Stimulated activated CD4-positive, alpha-beta T cell treated with anti-CD3 and anti-CD28 coated beads, Interleukin-4, amount 100 ng/mL, for 4 hours (primary cell): ENCODE data around the gene EPG5.
A peak's percentile ranks its signal among the peaks of the same experiment; 100 is the strongest.

ENCODE experiments used
- DNase-seq, 2 experiments: peaks; one replicate each; pipeline ENCODE4 v3.0.0-alpha.2; 2020

EPG5 gene

DNA sequence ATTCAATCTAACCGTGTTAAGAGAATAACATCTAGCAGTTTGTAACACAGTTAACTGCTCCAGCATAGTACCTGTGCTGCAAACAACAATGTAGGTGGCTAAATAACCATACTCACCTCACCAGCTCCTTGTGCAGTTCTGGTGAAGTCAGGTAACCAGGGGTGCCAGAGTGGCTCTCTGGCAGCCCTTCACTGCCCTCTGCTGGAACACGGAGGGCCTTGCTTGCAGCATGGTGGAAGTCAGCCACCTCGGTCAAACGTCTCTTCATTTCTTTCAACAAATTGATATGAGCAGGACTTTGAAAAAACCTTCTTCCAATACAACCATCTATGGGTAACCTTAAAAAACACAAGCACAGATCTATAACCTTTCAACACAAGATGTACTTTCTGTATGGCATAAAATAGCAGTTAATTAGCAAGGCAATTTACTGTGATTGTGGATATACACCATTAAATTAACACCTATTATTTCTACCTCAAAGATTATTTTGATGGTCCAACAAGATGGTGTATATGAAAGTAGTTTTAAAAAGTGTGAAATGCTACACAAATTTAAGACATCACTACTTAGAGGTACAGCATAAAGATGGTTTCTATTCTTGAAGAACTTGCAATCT lies 56.6 kb downstream of the EPG5 start:
- peak; percentile 62 for DNase-seq

DNA sequence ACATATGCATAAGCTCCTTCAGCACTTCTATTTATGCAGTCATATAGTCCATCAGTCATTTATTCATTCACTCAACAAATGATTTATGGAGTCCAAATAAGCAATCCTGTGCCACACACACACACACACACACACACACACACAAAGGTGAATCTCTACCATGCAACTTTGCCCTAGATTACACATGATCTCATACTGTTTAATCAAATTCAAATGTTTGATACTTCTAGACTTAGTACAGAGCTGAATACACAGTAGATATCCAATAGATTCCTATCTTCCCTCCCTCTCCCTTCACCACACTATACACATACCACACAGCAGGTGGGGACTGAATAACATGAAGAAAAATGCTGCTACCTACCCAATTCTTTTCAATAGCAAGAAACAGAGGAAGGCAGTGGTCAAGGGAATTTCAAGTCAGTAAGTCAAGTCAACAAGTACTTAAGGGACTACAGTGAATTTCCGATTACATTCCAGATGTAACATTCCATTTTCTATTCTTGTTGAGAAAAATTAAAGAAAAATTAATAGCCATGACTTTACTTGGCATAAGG lies 65.4 kb downstream of the EPG5 start:
- no peak for DNase-seq

DNA sequence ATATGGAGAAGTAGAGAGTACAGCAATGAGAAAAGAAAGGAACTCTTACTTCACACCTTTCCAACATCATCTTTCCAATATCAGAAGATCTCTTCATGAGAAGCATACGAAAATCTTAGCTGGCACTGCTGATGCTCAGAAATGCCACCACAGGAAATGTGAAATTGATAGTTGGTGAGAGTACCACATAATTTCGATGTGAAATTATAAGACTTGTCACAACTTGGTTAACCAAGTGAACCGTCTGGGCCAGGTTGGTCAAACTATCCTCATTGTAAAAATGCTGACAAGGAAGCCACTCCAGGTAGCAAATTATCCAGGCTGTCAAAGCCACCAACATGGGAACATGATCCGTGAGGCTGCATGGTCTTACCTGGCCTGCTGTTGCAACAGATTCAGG lies 66.5 kb downstream of the EPG5 start:
- no peak for DNase-seq

DNA sequence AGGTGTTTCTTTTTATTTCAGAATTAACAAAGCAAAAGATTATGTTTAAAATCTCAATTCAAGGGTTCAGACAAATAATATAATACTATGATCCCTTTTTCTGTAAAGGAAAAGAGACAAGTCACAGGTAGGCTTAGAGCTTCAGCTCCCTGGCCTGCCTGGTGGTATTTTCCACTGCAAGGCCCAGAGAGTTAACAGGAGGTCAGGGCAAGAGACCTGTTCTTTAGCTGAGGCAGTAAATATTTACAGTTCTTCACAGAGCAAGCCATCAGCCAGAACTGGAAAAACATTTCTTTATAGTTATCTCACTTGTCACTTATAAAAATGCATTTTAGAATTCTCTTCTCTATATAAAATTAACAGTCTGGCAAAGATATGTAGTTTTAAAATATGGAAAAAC lies 70.1 kb downstream of the EPG5 start:
- no peak for DNase-seq

DNA sequence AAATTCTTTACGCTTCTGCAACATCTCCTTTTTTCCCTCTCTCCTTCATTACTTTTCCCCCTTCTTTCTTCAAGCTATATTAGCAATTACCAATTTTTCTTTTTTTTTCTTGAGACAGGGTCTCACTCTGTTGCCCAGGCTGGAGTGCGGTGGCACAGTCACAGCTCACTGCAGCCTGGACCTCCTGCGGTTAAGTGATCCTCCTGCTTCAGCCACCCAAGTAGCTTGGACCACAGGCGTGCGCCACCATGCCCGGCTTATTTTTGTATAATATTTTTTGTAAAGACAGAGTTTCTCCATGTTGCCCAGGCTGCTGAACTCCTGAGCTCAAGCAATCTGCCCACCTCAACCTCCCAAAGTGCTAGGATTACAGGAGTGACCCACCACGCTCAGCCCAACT lies 70.7 kb downstream of the EPG5 start:
- no peak for DNase-seq

DNA sequence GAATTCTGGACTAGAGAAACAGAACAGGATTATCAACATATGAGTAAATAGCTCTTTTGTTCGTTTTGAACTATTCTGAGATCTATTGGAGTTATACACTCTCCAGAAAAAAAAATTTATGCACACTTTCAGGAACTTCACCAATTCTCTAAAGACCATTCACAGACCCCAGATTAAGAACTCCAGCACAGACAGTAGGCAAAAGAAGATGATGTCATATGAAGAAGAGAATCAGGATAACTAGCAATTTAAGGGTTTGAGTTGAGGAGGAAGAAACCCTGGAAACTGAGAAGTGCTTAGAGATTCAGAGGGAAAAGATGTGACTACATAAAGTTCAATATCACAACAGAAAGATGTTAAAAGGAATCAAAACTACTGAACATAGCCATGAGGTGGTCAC lies 71.8 kb downstream of the EPG5 start:
- no peak for DNase-seq

DNA sequence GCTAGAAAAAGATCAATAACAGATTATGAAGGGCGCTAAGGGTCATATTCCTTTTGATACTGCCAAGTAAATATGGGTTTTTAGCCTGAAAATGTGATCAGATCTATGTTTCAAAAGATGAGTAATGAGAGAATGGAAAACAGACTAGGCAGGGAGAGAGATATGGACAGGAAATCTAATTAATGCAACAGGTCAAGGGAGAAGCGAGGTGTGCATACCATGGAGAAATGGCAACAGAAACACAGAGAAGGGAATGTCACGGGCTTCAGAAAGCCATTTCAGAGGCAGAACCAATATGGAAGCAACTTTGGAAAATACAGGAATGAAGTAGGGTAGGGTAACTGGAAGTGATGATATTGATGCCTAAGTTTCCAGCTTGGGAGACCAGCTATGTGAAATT lies 72.3 kb downstream of the EPG5 start:
- DNase-seq, result no peak

DNA sequence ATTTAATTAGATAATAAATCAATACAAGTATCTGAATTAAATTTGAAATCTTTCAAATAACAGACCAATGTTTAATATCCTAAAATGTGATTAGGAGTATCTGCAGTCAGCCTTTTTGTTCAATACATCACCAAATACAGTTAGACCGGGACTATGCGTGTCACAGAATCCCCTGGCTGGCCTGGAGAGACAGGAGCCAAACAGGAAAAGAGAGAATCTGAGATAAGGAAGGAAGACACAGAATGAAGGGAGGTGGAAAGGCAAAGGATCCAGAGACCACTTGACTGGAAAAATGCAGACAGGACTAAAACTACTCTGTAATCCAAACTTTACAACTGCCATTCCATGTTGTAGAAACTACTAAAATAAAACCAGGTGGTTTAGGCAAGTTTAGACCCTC lies 75.3 kb downstream of the EPG5 start:
- no peak for DNase-seq

DNA sequence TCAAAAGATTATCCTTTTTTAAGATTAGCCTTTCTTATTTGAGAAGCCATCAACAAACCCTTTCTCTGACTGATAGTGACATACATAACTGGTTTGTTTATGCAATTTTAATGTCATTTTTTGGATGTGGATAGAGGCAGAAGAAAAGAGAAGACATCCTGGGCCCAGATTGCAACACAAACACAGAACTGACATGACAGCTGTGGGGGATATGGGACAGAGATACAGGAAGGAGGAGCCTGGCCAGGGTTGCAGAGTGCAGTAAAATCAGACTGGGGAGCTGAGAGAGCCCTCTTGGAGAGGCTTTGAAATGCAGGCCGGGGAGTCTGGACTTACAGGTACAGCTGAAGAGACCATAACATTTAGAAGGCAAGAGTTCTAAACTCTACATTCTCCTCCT lies 76.5 kb downstream of the EPG5 start:
- DNase-seq, result no peak

DNA sequence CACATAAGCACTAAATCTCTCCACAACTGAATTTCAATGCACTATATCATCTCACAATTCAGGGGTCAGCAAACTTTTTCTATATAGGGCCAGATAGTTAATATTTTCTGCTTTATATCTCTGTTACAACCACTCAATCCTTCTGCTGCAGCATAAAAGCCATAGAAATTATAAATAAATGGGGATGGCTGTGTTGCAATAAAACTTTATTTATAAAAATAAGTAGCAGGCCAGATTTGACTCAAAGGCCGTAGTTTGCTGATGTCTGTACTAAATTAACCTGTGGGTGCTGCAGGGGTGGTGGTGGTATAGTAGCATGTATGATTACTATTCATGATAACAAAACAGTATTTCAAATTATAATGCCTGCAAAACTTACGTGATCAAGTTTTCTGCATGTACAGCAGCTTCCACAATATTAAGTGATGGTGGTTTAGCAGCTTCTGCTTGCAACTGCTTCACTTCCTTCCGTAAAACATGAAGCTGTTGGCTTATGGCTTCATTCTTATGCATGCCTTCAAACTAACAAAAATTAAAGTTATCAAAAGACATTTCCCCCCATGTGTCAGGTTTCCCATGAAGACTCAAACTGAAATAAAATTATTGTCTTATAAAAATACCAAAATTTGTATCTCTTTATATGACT lies 77.6 kb downstream of the EPG5 start:
- no peak for DNase-seq

DNA sequence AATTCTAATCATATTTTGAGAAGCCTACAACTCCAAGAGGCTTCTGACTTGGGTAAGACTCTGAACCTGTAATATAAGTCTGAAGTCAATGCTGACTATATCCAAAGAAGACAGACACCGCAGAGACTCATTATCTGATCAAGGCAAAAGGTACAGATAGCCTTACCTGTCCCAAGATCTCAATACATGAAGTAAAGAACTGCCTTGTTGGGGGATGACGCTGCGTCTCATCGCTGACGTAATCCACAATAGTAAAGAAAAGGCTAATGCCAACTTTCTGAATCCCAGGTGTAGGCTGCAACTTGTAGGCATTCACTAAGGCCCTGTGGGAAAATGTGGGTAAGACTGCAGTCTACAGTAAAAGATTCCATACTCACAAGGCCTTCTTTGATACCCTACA lies 79.5 kb downstream of the EPG5 start:
- DNase-seq, result no peak

DNA sequence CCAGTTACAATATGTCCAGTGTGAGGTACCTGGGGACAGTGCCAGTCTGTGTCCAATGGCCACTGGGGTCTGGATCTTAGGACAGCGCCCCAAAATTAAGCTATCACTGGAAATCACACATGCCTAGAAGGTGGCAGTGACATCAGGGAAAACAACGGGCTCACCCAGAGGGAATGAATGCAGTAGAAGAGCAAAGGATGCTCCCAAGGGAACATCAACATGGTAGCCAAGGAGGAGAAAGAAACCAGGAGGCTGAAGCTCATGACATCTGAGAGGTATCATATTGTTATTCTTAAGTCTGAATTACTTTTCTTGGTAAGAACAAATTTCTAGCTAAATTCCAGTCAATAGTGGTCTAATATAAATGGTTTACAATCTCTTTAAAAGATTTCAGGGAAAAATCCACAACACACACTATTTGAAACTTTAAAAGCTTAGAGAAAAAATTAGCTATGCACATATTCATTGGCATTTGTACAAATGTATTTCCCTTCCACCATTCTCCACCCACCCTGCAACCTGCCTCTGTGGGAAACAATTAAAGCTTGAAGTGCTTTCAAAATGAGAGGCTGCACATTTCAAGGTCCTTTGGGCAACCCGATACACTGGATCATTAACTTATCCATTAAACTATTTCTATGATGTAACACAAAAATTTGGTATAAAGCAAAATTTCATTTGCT lies 86.1 kb downstream of the EPG5 start:
- no peak for DNase-seq

DNA sequence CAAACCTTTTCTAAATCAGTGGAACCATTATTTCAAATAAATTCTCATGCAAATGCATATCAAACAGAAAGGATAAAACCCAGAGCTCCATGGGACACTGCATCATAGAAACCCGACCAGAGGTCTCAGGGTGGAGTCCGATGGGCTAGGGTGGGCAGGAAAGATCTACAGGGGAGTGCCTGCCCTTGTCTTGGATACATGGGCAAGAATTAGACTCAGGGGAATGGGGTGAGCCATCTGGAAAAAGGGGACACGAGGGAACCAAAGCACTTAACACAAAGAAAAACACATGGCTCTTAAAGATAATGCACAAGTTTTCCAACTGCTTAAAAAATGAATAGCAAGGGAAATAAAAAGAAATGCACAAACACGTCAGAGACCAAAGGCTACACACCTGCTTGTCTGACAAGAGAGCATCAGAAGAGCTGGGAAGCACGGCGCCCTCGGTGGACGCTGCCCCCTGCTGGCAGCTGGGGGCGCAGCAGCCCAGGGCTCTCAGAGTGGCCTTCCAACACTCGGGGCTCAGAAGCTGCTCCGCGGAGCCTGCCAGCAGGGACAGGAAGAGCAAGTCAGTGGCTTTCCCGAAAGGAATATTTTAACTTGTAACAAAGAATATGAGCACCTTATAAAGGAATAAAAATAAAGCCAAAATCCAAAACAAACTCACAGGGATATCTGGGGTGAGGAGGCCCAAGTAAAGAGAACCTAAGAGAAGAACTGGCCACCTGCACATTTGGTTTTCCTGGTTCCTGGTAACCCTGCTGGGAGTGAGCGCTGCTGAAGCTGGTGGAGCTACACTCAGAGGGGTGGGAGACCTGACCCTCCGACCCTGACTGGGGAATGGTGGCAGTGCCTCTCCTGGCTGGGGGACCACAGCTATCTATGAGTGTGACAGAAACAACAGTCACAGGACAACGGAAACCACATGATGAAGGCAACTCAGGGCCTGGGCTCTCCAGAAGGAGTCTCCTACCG lies 87.2 kb downstream of the EPG5 start:
- peak; percentile 60 to 75 for DNase-seq

DNA sequence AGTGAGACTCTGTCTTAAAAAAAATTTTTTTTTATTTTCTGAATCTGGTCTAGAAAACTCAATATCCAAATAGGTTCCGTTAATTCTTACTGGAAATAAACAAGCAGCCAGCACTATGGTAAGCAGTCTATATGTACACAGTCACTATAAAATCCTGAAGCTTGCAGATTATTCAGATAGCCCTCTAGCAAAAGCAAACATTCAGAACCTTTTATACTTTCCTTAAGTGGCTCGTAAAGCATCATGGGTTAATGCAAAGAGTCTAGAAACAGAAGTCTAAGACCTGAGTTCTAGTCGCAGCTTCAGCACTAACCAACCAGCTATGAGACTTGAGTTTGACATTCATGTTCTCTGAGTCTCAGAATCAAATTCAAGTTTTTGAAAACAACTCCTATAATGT lies 89.7 kb downstream of the EPG5 start:
- DNase-seq, result no peak

DNA sequence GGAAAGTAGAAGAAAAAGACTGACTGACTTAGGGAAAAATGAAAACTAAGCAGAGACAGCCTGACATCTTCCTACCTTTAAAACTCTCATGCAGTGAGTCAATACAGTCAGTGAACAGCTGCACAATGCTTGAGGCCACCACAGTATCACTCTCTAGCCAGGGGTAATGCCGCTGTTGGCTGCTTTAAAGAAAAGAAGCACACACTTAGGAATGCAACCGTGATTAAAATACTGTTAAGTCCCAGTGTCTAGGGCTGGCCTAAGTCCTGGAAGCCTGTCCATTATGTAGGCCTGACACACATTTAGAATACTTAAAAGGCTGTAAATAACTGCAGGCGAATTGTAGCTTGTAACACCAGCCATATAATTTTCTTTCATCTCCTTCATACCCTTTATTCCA lies 91.0 kb downstream of the EPG5 start:
- no peak for DNase-seq

DNA sequence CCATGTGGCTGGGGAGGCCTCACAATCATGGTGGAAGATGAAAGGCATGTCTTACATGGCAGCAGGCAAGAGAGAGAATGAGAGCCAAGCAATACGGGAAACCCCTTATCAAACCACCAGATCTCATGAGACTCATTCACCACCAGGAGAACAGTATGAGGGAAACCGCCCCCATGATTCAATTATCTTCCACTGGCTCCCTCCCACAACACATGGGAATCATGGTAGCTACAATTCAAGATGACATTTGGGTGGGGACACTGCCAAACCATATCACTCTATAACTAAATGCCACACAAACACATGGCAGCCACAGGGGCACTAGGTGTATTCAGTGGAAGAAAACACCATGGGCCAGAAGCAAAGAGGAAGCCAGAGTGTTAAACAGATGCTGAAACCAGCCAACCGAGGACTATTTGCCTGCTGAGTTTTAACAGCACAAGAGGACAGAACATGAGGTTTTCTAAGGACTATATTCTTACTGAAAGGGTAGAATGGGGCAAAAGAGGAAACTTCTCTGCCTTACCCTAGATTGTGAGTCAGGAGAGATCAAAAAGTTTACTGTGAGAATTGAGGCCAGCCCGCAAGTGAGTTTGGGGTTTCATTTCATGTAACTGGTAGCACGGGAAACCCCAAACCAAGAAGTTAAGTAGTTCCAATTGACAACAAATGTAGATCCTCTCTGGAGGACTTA lies 92.5 kb downstream of the EPG5 start:
- DNase-seq, result peak; percentile 17 to 61

DNA sequence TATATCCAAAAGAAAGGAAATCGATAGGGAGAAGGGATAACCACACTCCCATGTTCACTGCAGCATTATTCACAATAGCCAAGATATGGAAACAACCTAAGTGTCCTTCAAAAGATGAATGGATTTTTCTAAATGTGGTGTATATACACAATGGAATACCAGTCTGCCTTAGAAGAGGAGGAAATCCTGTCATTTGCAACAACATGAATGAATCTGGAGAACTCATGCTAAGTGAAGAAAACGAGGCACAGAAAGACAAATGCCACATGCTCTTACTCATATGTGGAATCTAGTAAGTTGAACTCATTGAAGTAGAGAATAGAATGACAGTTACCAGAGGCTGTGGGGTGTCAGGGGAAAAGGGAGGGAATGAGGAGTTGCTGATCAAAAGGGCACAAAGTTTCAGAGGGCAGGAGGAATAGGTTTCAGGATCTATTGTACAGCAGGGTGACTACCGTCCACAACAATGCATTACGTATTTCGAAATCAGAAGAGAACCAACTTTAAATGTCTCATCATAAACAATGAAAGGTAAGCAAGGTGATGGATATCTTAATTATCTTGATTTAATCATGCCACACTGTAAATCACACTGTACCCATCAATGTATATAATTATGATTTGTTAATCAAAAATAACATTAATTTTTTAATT lies 95.6 kb downstream of the EPG5 start:
- DNase-seq, result no peak

DNA sequence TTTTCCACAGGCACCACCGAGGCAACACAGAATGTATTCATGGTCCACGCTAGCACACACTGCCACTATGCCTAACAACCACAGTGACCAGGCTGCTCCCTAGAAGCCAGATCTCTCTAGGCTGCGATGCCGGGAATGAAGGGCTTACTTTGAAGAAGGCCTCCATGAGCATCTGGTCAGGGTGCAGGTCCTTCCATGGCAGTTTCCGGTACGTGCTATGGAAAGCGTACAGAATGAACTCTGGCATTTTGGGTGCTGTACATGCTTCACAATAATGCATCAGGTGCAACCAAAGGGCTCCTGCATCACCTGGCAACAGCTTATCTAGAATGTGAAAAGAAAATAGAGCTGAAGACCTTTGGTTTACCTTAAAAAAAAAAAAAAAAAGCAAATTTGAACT lies 96.7 kb downstream of the EPG5 start:
- no peak for DNase-seq

DNA sequence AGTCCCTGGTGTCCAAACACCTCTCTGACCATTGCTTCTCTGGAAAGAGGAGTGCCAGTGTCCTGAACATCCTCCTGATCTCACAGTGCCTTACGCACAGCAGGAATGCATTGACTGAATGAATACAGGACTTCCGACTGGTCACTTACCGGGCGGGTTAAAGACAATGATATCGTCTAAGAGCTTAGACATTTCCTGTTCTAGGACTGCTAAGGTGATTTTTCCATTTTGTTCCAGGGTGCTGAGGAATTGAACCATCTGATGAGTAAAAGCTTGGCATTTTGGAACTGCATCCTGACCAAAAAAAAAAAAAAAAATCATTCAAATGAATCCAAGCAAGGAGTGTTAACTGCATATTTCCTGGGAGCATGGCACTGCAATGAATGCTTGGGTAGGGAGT lies 101.7 kb downstream of the EPG5 start:
- DNase-seq, result no peak

DNA sequence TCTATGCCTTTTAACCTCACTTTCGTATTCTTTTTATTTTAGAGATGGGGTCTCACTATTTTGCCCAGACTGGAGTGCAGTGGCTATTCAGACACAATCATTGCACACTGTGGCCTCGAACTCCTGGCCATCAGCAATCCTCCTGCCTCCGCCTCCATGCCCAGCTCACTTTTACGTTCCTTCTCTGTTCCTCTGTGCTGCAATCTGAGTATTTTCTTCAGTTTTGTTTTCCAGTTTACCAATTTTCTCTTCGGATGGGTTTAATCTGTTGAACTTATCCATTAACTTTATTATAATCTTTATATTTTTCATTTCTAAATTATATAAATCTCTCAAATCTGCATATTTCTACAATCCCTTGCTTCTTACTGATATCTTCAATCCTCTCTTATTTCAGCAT lies 103.0 kb downstream of the EPG5 start:
- DNase-seq, result no peak

DNA sequence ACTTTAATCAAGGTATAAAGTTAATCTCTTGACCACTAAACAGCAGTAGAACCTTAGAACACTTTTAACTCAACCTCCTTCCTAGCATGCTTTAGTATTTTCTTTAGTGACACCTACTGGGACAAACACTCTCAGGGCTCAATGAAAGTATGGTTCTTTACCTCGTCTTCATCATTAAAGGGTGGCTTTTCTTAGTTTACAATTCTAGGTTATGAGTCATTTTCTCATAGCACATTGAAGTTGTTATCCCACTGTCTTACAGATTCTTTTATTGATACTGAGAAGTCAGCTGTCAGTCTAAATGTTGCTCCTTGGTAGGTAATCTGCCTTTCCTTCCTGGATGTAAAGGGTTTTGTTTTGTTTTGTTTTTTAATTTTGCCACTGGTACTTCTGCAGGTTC lies 103.7 kb downstream of the EPG5 start:
- DNase-seq, result no peak

DNA sequence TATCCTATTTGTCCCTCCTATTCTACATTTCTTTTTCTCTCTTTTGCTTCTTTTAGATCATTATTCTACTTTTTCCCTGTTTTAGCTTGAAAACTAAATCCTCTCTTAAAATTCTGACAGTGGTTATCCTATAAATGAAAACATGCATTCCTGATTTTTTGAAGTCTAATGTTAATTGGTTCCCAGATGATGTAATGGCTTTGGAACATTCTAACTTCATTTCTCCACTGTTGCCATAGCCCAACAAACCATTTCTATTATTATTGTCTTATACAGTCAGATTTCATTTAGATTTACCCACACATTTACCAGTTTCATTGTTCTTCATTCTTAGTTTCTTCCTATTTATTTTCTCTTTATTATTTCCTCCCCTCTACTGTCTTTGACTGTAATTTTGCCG lies 105.2 kb downstream of the EPG5 start:
- DNase-seq, result no peak
